CD14-positive monocyte (primary cell): ENCODE data around the gene CYP2A6. TPM values are rescaled to one million over a fixed set of nuclear protein-coding genes. Genes with fewer than 3 reads are reported as not detected.

Experiments used
- DNase-seq, 3 donors: peaks; one replicate each; pipeline ENCODE4 v3.0.0-alpha.2; 2011 to 2022
- H2AFZ ChIP-seq: 2 replicates; pipeline ENCODE4 v1.6.0; 2012; ENCODE audit warnings: mild to moderate bottlenecking, low read depth, low read length, inconsistent platforms; ENCODE audit not compliant: insufficient read depth, poor library complexity, severe bottlenecking
- H3K27ac ChIP-seq, 2 donors: 1 replicate in 1 of 2; 2 replicates in 1 of 2; pipeline ENCODE4 v1.5.1; 2012 to 2013; ENCODE audit warnings: low read length in 2 of 2, control low read depth in 1 of 2, inconsistent platforms in 1 of 2, low read depth in 1 of 2, mild to moderate bottlenecking in 1 of 2
- H3K27me3 ChIP-seq, 2 donors: one replicate each; pipeline versions ENCODE4 v1.6.0 to v1.6.1; 2011 to 2013; ENCODE audit warnings: low read length in 2 of 2; ENCODE audit not compliant: control insufficient read depth in 2 of 2, insufficient read depth in 2 of 2
- H3K36me3 ChIP-seq, 2 donors: replicated peaks in 1 of 2; 1 replicate in 1 of 2; 2 replicates in 1 of 2; pipeline versions ENCODE4 v1.5.1 to v1.6.1; 2012 to 2013; ENCODE audit warnings: low read length in 2 of 2, control low read depth in 1 of 2, inconsistent platforms in 1 of 2, mild to moderate bottlenecking in 1 of 2; ENCODE audit not compliant: insufficient read depth in 2 of 2, control insufficient read depth in 1 of 2
- H3K4me1 ChIP-seq, 2 donors: 1 replicate in 1 of 2; 2 replicates in 1 of 2; pipeline versions ENCODE4 v1.5.1 to v1.6.1; 2012 to 2013; ENCODE audit warnings: low read length in 2 of 2, control low read depth in 1 of 2, inconsistent platforms in 1 of 2, mild to moderate bottlenecking in 1 of 2, moderate library complexity in 1 of 2; ENCODE audit not compliant: insufficient read depth in 2 of 2, control insufficient read depth in 1 of 2
- H3K4me2 ChIP-seq: replicated peaks from 2 replicates; pipeline ENCODE3; 2012; ENCODE audit warnings: low read length, moderate library complexity, mild to moderate bottlenecking; ENCODE audit not compliant: poor library complexity, severe bottlenecking; ENCODE audit errors: extremely low read depth
- H3K4me3 ChIP-seq, 3 experiments: fragments of 200-600 bp in 1 of 3; sonication (generic) in 1 of 3; replicated peaks in 1 of 3; 1 replicate in 2 of 3; 2 replicates in 1 of 3; pipeline ENCODE4 v1.5.1; 2011 to 2013; ENCODE audit warnings: low read length in 3 of 3, mild to moderate bottlenecking in 3 of 3, control low read depth in 2 of 3, low read depth in 2 of 3, inconsistent platforms in 1 of 3, moderate library complexity in 1 of 3
- H3K79me2 ChIP-seq: 2 replicates; pipeline ENCODE4 v1.6.0; 2012; ENCODE audit warnings: mild to moderate bottlenecking, control low read depth, inconsistent platforms, low read length, moderate library complexity; ENCODE audit not compliant: insufficient read depth
- H3K9ac ChIP-seq: 2 replicates; pipeline ENCODE4 v1.6.0; 2017; ENCODE audit warnings: low read length, mild to moderate bottlenecking; ENCODE audit not compliant: insufficient read depth, poor library complexity, severe bottlenecking
- H3K9me3 ChIP-seq, 2 donors: replicated peaks in 1 of 2; 1 replicate in 1 of 2; 2 replicates in 1 of 2; pipeline versions ENCODE4 v1.5.1 to v1.6.1; 2012 to 2013; ENCODE audit warnings: low read length in 2 of 2, control low read depth in 1 of 2; ENCODE audit not compliant: control insufficient read depth in 1 of 2, insufficient read depth in 1 of 2
- H4K20me1 ChIP-seq: 2 replicates; pipeline ENCODE4 v1.6.0; 2012; ENCODE audit warnings: mild to moderate bottlenecking, low read length, control low read depth, moderate library complexity; ENCODE audit not compliant: insufficient read depth
- H3K27ac Mint-ChIP-seq, 7 donors: one replicate each; pipeline ENCODE4 v1.8.0; 2020; ENCODE audit warnings: mild to moderate bottlenecking in 7 of 7, mixed read lengths in 7 of 7, moderate library complexity in 6 of 7, inconsistent platforms in 2 of 7
- H3K27me3 Mint-ChIP-seq, 3 donors: one replicate each; pipeline ENCODE4 v1.8.0; 2021 to 2022; ENCODE audit warnings: low read depth in 3 of 3, mild to moderate bottlenecking in 3 of 3, mixed read lengths in 3 of 3, moderate library complexity in 3 of 3, inconsistent platforms in 1 of 3
- H3K36me3 Mint-ChIP-seq, 2 donors: one replicate each; pipeline ENCODE4 v1.8.0; 2020; ENCODE audit warnings: mixed read lengths in 2 of 2, inconsistent platforms in 1 of 2, mild to moderate bottlenecking in 1 of 2
- H3K4me1 Mint-ChIP-seq: one replicate; pipeline ENCODE4 v1.8.0; 2020; ENCODE audit warnings: mild to moderate bottlenecking, mixed read lengths
- H3K4me3 Mint-ChIP-seq, 2 donors: one replicate each; pipeline ENCODE4 v1.8.0; 2020; ENCODE audit warnings: mild to moderate bottlenecking in 2 of 2, mixed read lengths in 2 of 2, moderate library complexity in 1 of 2
- H3K9me3 Mint-ChIP-seq, 7 donors: one replicate each; pipeline ENCODE4 v1.8.0; 2020 to 2022; ENCODE audit warnings: mixed read lengths in 7 of 7, mild to moderate bottlenecking in 6 of 7, moderate library complexity in 6 of 7, inconsistent platforms in 2 of 7
- CTCF ChIP-seq: fragments of 200-600 bp; IDR thresholded peaks from one replicate; pipeline ENCODE4 v1.8.0; 2022; ENCODE audit warnings: antibody characterized with exemption, mild to moderate bottlenecking
- WGBS: methylation state at CpG from one replicate; pipeline ENCODE4 v1.1.5; 2013; ENCODE audit warnings: missing lambda C conversion rate; ENCODE audit not compliant: insufficient coverage; 5-methylcytosine and 5-hydroxymethylcytosine counted together
- intact Hi-C, 2 donors: fragments of 100-400 bp; cut with micrococcal nuclease; formaldehyde crosslinking; loops; one replicate each; pipeline versions ENCODE4 v1.15.0 to v1.15.1; 2023
- polyA plus RNA-seq, 3 donors: library from polyadenylated mRNA; depleted of rRNA in 1 of 3; unstranded in 2 of 3; stranded (reverse) in 1 of 3; fragments of 300-500 nt in 2 of 3; fragments of >200 nt in 1 of 3; fragmentation: Illumina TruSeq in 2 of 3; gene quantifications; 1 replicate in 2 of 3; 2 replicates in 1 of 3; pipeline ENCODE4 v1.2.3, GENCODE V29; 2012 to 2021

The CYP2A6 gene
- polyA plus RNA-seq, 3 donors: not detected

GRCh38 chr19:40803857-40804782 is 46.1 kb downstream of the CYP2A6 start:
- Histone ChIP-seq H3K4me3 (peak overlapping the region in 1 of 3 experiments; percentile 66), H3K27ac (peak overlapping the region; percentile 61 to 67), H2AFZ (no peak overlapping the region), H3K9me3 (no peaks in the 10 kb centered on the region), H3K27me3 (no peaks in the 10 kb centered on the region), H3K4me2 (peak overlapping the region; percentile 94), H3K79me2 (peaks cover 89% of the 10 kb centered on the region), H4K20me1 (peaks cover 96% of the 10 kb centered on the region), H3K4me1 (peaks cover 60 to 66% of the 10 kb centered on the region in 2 donors), H3K36me3 (peaks cover 51 to 69% of the 10 kb centered on the region in 2 donors), H3K9ac (peak overlapping the region; percentile 16)
- Mint-ChIP-seq H3K4me1 (peaks cover 79% of the 10 kb centered on the region), H3K9me3 (no peaks in the 10 kb centered on the region), H3K27ac (peak overlapping the region; percentile 49 to 92 (median 81)), H3K4me3 (peak overlapping the region in 1 of 2 donors; percentile 39), H3K27me3 (peaks cover 0 to 3% (median 2%) of the 10 kb centered on the region in 3 donors), H3K36me3 (peaks cover 50 to 71% of the 10 kb centered on the region in 2 donors)
- 87% methylated on average over 5 of the region's 6 CpGs for WGBS
- intact Hi-C loops: loop anchor here in 1 of 2 donors (10.0 kb wide), 1 partner anchor 49 kb away; the partner anchor contains the start of genes ACTMAP and SNRPA
- TF ChIP-seq CTCF: no peak
- DNase-seq: peak in 1 of 3 donors; percentile 31

- intact Hi-C loops: loop anchor here in 1 of 2 donors (10.0 kb wide), 1 partner anchor 49 kb away; the partner anchor contains the start of genes ACTMAP and SNRPA
- peaks cover 0 to 3% (median 2%) of the 10 kb centered on the region in 3 donors for H3K27me3 Mint-ChIP-seq
- Histone ChIP-seq H3K4me1 (peaks cover 60 to 66% of the 10 kb centered on the region in 2 donors), H4K20me1 (peaks cover 90% of the 10 kb centered on the region), H3K36me3 (peaks cover 44 to 61% of the 10 kb centered on the region in 2 donors), H2AFZ (no peak overlapping the region), H3K9ac (peak overlapping the region; percentile 16), H3K79me2 (peaks cover 90% of the 10 kb centered on the region), H3K4me3 (peak overlapping the region in 2 of 3 experiments; percentile 13 to 66), H3K4me2 (peak overlapping the region; percentile 94), H3K9me3 (no peaks in the 10 kb centered on the region), H3K27ac (peak overlapping the region; percentile 61 to 67), H3K27me3 (no peaks in the 10 kb centered on the region)
- H3K9me3 Mint-ChIP-seq: no peaks in the 10 kb centered on the region
- peak overlapping the region; percentile 76 to 92 (median 86) for H3K27ac Mint-ChIP-seq
- TF ChIP-seq CTCF: no peak
- peaks cover 78% of the 10 kb centered on the region for H3K4me1 Mint-ChIP-seq
- H3K4me3 Mint-ChIP-seq: peak overlapping the region; percentile 67 to 89
- no peak for DNase-seq
- 86% methylated on average over 4 of the region's 9 CpGs for WGBS
- peaks cover 45 to 63% of the 10 kb centered on the region in 2 donors for H3K36me3 Mint-ChIP-seq
Measured at GRCh38 chr19:40803170-40803856, 46.9 kb downstream of the CYP2A6 start.
